Measurements from ENCODE around the gene PDE1A. TPM values are rescaled to one million over a fixed set of nuclear protein-coding genes. Genes with fewer than 3 reads are reported as not detected.

The PDE1A gene
- total RNA-seq, 2 experiments from 2014 or later, result not detected

GRCh38 chr2:182377467-182377866 is 49.4 kb downstream of the PDE1A start:
- TF ChIP-seq CTCF (IDR thresholded peaks at IDR 0.05), result no peak
- Mint-ChIP-seq H3K4me3 (no peak overlapping the region), H3K27ac (no peak overlapping the region), H3K36me3 (ENCODE audit: low read depth) (no peaks in the 10 kb centered on the region), H3K27me3 (no peaks in the 10 kb centered on the region), H3K4me1 (ENCODE audit: low read depth) (no peaks in the 10 kb centered on the region), H3K9me3 (peaks cover 8% of the 10 kb centered on the region)
- ChIA-PET POLR2A (no interaction called here), CTCF (no interaction called here)
- H3K27ac ChIP-seq (ENCODE audit: low read depth in 1 of 2, low read length in 2 of 2), result no peak overlapping the region
- no peaks in the 10 kb centered on the region for H3K4me1 ChIP-seq (ENCODE audit: insufficient read depth, low read length)
- H3K36me3 ChIP-seq (ENCODE audit: insufficient read depth, low read length), result no peaks in the 10 kb centered on the region
- DNase-seq (no peak), ATAC-seq (ENCODE audit: poor library complexity) (no peak)
- intact Hi-C loops (cut with DNase I, micrococcal nuclease), result no loop called here
- peaks cover 0 to 13% of the 10 kb centered on the region in 2 experiments for H3K9me3 ChIP-seq (ENCODE audit: control insufficient read depth in 1 of 2, insufficient read depth in 1 of 2, low read length in 2 of 2)
- H3K4me3 ChIP-seq (ENCODE audit: low read length), result no peak overlapping the region
- no peaks in the 10 kb centered on the region for H3K27me3 ChIP-seq (ENCODE audit: control insufficient read depth in 1 of 2, insufficient read depth in 2 of 2, low read length in 2 of 2)

GRCh38 chr2:182375862-182376261 is 51.0 kb downstream of the PDE1A start:
- H3K4me3 Mint-ChIP-seq, result no peak overlapping the region
- H3K4me1 Mint-ChIP-seq (ENCODE audit: low read depth), result no peaks in the 10 kb centered on the region
- Histone ChIP-seq H3K4me1 (ENCODE audit: insufficient read depth, low read length) (no peaks in the 10 kb centered on the region), H3K27me3 (ENCODE audit: control insufficient read depth in 1 of 2, insufficient read depth in 2 of 2, low read length in 2 of 2) (no peaks in the 10 kb centered on the region), H3K27ac (ENCODE audit: low read depth in 1 of 2, low read length in 2 of 2) (no peak overlapping the region), H3K9me3 (ENCODE audit: control insufficient read depth in 1 of 2, insufficient read depth in 1 of 2, low read length in 2 of 2) (peaks cover 0 to 17% of the 10 kb centered on the region in 2 experiments), H3K36me3 (ENCODE audit: insufficient read depth, low read length) (no peaks in the 10 kb centered on the region), H3K4me3 (ENCODE audit: low read length) (no peak overlapping the region)
- ATAC-seq (ENCODE audit: poor library complexity) (no peak), DNase-seq (no peak)
- H3K27me3 Mint-ChIP-seq, result no peaks in the 10 kb centered on the region
- ChIA-PET CTCF (no interaction called here), POLR2A (no interaction called here)
- TF ChIP-seq CTCF (IDR thresholded peaks at IDR 0.05), result no peak
- intact Hi-C loops (cut with DNase I, micrococcal nuclease), result no loop called here
- no peaks in the 10 kb centered on the region for H3K36me3 Mint-ChIP-seq (ENCODE audit: low read depth)
- H3K27ac Mint-ChIP-seq, result no peak overlapping the region
- H3K9me3 Mint-ChIP-seq, result peaks cover 8% of the 10 kb centered on the region

- Mint-ChIP-seq H3K36me3 (ENCODE audit: low read depth) (no peaks in the 10 kb centered on the region), H3K27ac (no peak overlapping the region), H3K4me1 (ENCODE audit: low read depth) (no peaks in the 10 kb centered on the region), H3K4me3 (no peak overlapping the region), H3K9me3 (peaks cover 8% of the 10 kb centered on the region), H3K27me3 (no peaks in the 10 kb centered on the region)
- Histone ChIP-seq H3K27ac (ENCODE audit: low read depth in 1 of 2, low read length in 2 of 2) (no peak overlapping the region), H3K36me3 (ENCODE audit: insufficient read depth, low read length) (no peaks in the 10 kb centered on the region), H3K4me1 (ENCODE audit: insufficient read depth, low read length) (no peaks in the 10 kb centered on the region), H3K4me3 (ENCODE audit: low read length) (no peak overlapping the region), H3K27me3 (ENCODE audit: control insufficient read depth in 1 of 2, insufficient read depth in 2 of 2, low read length in 2 of 2) (no peaks in the 10 kb centered on the region), H3K9me3 (ENCODE audit: control insufficient read depth in 1 of 2, insufficient read depth in 1 of 2, low read length in 2 of 2) (peaks cover 0 to 9% of the 10 kb centered on the region in 2 experiments)
- ChIA-PET POLR2A (no interaction called here), CTCF (no interaction called here)
- intact Hi-C loops (cut with DNase I, micrococcal nuclease), result no loop called here
- ATAC-seq (ENCODE audit: poor library complexity), result no peak
- DNase-seq, result no peak
- TF ChIP-seq CTCF (IDR thresholded peaks at IDR 0.05), result no peak
These were observed 54.2 kb downstream of the PDE1A start for GRCh38 chr2:182372661-182373060.
